SK-N-SH treated with all-trans-retinoic acid at 6 μM for 48 hours (cell line): Measurements from ENCODE around the gene DOK5.

Source experiments
- ARNTL ChIP-seq: fragments of 450-650 bp; formaldehyde crosslinking; IDR thresholded peaks from 2 replicates; pipeline ENCODE4 v1.5.0; 2020; ENCODE audit warnings: low read depth, mild to moderate bottlenecking, moderate library complexity, borderline replicate concordance
- CREB5 ChIP-seq: fragments of 250-450 bp; sonication (Bioruptor Pico); IDR thresholded peaks from 2 replicates; pipeline ENCODE4 v1.5.1; 2020; ENCODE audit warnings: low read depth, mild to moderate bottlenecking, moderate library complexity
- CSDC2 ChIP-seq: fragments of 250-450 bp; sonication (Bioruptor Pico); IDR thresholded peaks from 2 replicates; pipeline ENCODE4 v1.5.0; 2020; ENCODE audit warnings: mild to moderate bottlenecking, moderate library complexity
- OSR1 ChIP-seq: fragments of 250-450 bp; sonication (Bioruptor Pico); IDR thresholded peaks from 2 replicates; pipeline ENCODE4 v1.8.0; 2022; ENCODE audit warnings: moderate library complexity, mild to moderate bottlenecking, inconsistent platforms
- POU6F1 ChIP-seq: fragments of 250-450 bp; sonication (Bioruptor Pico); IDR thresholded peaks from 2 replicates; pipeline ENCODE4 v1.8.0; 2021; ENCODE audit warnings: low read depth, mild to moderate bottlenecking, moderate library complexity, borderline replicate concordance
- PPARA ChIP-seq: fragments of 250-450 bp; sonication (Bioruptor Pico); IDR thresholded peaks from 2 replicates; pipeline ENCODE4 v1.5.0; 2020; ENCODE audit warnings: mild to moderate bottlenecking, borderline replicate concordance
- RARB ChIP-seq: fragments of 250-450 bp; sonication (Bioruptor Pico); IDR thresholded peaks from 2 replicates; pipeline ENCODE4 v1.8.0; 2021; ENCODE audit warnings: mild to moderate bottlenecking, moderate library complexity
- SNAI2 ChIP-seq: fragments of 250-450 bp; sonication (Bioruptor Pico); IDR thresholded peaks from 2 replicates; pipeline ENCODE4 v1.5.0; 2020; ENCODE audit warnings: mild to moderate bottlenecking, moderate library complexity
- ZFP30 ChIP-seq: fragments of 450-650 bp; formaldehyde crosslinking; IDR thresholded peaks from 2 replicates; pipeline ENCODE4 v1.5.0; 2022; ENCODE audit warnings: mild to moderate bottlenecking, moderate library complexity
- ZNF565 ChIP-seq: fragments of 450-650 bp; formaldehyde crosslinking; conservative IDR thresholded peaks from 2 replicates; pipeline ENCODE4 v1.5.0; 2020; ENCODE audit warnings: low read depth, mild to moderate bottlenecking, moderate library complexity
- ZNF70 ChIP-seq: fragments of 450-650 bp; formaldehyde crosslinking; IDR thresholded peaks from 2 replicates; pipeline ENCODE4 v1.5.0; 2020; ENCODE audit warnings: mild to moderate bottlenecking, moderate library complexity
- TF ChIP-seq, protein P1 (sequence below): fragments of 250-450 bp; sonication (Bioruptor Pico); IDR thresholded peaks from 2 replicates; pipeline ENCODE4 v1.8.0; 2020; ENCODE audit warnings: mild to moderate bottlenecking, moderate library complexity, borderline replicate concordance
- TF ChIP-seq, protein P2 (sequence below): fragments of 250-450 bp; sonication (Bioruptor Pico); IDR thresholded peaks from 2 replicates; pipeline ENCODE4 v1.5.0; 2020; ENCODE audit warnings: mild to moderate bottlenecking, moderate library complexity

DNA sequence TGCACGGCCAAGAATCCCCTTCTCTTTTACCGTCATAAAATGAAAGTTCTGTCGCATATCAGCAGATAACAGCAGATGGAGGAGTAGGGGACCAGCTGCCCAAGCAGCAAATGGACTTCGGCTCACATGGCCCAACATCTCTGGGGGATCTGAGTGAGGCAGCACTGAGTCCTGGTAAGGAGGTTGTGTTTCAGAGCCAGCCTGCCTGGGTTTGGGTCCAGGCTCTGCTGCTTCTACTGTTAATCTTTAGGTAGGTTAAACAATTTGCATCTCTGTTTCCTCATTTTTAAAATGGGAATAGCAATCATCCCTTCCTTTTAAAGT, 193.6 kb downstream of the DOK5 start:
- TF ChIP-seq POU6F1 (CRISPR knock-in tag), result no peak
- no peak for TF ChIP-seq ZNF70 (CRISPR knock-in tag)
- no peak for TF ChIP-seq ZNF565
- no peak for TF ChIP-seq ARNTL (CRISPR knock-in tag)
- TF ChIP-seq SNAI2, result no peak
- TF ChIP-seq ZFP30 (CRISPR knock-in tag), result no peak
- TF ChIP-seq CSDC2 (CRISPR knock-in tag), result no peak
- TF ChIP-seq CREB5 (CRISPR knock-in tag), result no peak
- TF ChIP-seq, protein P1, sequence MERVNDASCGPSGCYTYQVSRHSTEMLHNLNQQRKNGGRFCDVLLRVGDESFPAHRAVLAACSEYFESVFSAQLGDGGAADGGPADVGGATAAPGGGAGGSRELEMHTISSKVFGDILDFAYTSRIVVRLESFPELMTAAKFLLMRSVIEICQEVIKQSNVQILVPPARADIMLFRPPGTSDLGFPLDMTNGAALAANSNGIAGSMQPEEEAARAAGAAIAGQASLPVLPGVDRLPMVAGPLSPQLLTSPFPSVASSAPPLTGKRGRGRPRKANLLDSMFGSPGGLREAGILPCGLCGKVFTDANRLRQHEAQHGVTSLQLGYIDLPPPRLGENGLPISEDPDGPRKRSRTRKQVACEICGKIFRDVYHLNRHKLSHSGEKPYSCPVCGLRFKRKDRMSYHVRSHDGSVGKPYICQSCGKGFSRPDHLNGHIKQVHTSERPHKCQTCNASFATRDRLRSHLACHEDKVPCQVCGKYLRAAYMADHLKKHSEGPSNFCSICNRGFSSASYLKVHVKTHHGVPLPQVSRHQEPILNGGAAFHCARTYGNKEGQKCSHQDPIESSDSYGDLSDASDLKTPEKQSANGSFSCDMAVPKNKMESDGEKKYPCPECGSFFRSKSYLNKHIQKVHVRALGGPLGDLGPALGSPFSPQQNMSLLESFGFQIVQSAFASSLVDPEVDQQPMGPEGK, result no peak
- no peak for TF ChIP-seq RARB (CRISPR knock-in tag)
- TF ChIP-seq OSR1, result no peak
- TF ChIP-seq, protein P2, sequence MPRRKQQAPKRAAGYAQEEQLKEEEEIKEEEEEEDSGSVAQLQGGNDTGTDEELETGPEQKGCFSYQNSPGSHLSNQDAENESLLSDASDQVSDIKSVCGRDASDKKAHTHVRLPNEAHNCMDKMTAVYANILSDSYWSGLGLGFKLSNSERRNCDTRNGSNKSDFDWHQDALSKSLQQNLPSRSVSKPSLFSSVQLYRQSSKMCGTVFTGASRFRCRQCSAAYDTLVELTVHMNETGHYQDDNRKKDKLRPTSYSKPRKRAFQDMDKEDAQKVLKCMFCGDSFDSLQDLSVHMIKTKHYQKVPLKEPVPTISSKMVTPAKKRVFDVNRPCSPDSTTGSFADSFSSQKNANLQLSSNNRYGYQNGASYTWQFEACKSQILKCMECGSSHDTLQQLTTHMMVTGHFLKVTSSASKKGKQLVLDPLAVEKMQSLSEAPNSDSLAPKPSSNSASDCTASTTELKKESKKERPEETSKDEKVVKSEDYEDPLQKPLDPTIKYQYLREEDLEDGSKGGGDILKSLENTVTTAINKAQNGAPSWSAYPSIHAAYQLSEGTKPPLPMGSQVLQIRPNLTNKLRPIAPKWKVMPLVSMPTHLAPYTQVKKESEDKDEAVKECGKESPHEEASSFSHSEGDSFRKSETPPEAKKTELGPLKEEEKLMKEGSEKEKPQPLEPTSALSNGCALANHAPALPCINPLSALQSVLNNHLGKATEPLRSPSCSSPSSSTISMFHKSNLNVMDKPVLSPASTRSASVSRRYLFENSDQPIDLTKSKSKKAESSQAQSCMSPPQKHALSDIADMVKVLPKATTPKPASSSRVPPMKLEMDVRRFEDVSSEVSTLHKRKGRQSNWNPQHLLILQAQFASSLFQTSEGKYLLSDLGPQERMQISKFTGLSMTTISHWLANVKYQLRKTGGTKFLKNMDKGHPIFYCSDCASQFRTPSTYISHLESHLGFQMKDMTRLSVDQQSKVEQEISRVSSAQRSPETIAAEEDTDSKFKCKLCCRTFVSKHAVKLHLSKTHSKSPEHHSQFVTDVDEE, result no peak
- no peak for TF ChIP-seq PPARA (CRISPR knock-in tag)
